ENCODE data around the gene USP17L27.
"Not testable (repeated sequence)": the region's sequence is repeated elsewhere in the genome, so short reads cannot be mapped to it uniquely, and the experiment has no call there.

Gene USP17L27, protein sequence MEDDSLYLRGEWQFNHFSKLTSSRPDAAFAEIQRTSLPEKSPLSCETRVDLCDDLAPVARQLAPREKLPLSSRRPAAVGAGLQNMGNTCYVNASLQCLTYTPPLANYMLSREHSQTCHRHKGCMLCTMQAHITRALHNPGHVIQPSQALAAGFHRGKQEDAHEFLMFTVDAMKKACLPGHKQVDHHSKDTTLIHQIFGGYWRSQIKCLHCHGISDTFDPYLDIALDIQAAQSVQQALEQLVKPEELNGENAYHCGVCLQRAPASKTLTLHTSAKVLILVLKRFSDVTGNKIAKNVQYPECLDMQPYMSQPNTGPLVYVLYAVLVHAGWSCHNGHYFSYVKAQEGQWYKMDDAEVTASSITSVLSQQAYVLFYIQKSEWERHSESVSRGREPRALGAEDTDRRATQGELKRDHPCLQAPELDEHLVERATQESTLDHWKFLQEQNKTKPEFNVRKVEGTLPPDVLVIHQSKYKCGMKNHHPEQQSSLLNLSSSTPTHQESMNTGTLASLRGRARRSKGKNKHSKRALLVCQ

DNA sequence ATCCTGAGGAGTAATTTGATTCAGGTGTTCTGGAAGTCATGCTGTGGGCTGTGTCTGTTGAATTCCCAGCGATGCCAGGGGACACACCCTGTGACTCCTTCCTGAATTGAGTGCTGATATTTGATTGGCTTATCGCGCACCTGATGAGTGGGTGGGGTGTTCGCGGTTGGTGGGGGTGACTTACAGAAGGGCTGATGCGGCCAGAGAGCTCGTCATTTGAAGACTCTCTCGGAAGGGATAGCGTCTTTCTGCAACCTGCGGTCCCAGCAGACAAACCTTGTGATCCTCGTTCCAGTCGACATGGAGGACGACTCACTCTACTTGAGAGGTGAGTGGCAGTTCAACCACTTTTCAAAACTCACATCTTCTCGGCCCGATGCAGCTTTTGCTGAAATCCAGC is at the start of gene USP17L27:
Gene USP17L27, plus strand, starts transcription at position 301 of the 400 bp plus-strand sequence. Its CDS starts 0 bp downstream, at position 301.
- DNase-seq: not testable (repeated sequence)

DNA sequence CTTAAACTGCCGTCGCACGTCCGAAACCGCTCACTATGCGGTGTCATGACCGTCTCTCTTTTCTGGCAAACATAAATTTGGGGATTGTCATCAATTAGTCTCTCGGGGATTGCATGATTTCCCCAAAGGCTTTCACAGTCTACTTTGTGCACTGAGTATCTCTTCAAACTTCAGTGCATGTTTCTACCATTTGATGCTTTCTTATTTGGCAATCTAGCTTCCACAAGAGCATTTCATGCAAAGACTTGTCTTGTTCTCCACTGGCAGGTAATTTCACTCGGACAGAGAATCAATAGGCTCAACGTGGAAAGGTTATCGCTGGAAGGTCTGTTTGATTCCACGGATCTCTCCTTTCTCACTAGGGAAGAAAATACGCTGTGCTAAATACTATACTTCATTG is 19.8 kb upstream of the USP17L27 start:
- DNase-seq: not testable (repeated sequence)

- not testable (repeated sequence) for DNase-seq
These were observed 19.1 kb upstream of the USP17L27 start, which contains the start of gene USP17L24 for GRCh38 chr4:9324865-9325264. Gene USP17L24 (plus strand): TSS chr4:9325165. CDS start chr4:9325165, 0 bp downstream.

DNA sequence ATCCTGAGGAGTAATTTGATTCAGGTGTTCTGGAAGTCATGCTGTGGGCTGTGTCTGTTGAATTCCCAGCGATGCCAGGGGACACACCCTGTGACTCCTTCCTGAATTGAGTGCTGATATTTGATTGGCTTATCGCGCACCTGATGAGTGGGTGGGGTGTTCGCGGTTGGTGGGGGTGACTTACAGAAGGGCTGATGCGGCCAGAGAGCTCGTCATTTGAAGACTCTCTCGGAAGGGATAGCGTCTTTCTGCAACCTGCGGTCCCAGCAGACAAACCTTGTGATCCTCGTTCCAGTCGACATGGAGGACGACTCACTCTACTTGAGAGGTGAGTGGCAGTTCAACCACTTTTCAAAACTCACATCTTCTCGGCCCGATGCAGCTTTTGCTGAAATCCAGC is 14.3 kb upstream of the USP17L27 start, which contains the start of gene USP17L25:
Gene USP17L25, plus strand, starts transcription at position 301 of the 400 bp plus-strand sequence. Its CDS starts 0 bp downstream, at position 301.
- DNase-seq: not testable (repeated sequence)

DNA sequence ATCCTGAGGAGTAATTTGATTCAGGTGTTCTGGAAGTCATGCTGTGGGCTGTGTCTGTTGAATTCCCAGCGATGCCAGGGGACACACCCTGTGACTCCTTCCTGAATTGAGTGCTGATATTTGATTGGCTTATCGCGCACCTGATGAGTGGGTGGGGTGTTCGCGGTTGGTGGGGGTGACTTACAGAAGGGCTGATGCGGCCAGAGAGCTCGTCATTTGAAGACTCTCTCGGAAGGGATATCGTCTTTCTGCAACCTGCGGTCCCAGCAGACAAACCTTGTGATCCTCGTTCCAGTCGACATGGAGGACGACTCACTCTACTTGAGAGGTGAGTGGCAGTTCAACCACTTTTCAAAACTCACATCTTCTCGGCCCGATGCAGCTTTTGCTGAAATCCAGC is 9.6 kb upstream of the USP17L27 start, which contains the start of gene USP17L26:
Gene USP17L26, plus strand, starts transcription at position 301 of the 400 bp plus-strand sequence. Its CDS starts 0 bp downstream, at position 301.
- not testable (repeated sequence) for DNase-seq

DNA sequence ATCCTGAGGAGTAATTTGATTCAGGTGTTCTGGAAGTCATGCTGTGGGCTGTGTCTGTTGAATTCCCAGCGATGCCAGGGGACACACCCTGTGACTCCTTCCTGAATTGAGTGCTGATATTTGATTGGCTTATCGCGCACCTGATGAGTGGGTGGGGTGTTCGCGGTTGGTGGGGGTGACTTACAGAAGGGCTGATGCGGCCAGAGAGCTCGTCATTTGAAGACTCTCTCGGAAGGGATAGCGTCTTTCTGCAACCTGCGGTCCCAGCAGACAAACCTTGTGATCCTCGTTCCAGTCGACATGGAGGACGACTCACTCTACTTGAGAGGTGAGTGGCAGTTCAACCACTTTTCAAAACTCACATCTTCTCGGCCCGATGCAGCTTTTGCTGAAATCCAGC is 4.8 kb upstream of the USP17L27 start, which contains the start of gene USP17L5:
Gene USP17L5, plus strand, starts transcription at position 301 of the 400 bp plus-strand sequence. Its CDS starts 0 bp downstream, at position 301.
- DNase-seq: not testable (repeated sequence)

DNA sequence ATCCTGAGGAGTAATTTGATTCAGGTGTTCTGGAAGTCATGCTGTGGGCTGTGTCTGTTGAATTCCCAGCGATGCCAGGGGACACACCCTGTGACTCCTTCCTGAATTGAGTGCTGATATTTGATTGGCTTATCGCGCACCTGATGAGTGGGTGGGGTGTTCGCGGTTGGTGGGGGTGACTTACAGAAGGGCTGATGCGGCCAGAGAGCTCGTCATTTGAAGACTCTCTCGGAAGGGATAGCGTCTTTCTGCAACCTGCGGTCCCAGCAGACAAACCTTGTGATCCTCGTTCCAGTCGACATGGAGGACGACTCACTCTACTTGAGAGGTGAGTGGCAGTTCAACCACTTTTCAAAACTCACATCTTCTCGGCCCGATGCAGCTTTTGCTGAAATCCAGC is 4.6 kb downstream of the USP17L27 start, which contains the start of gene USP17L28:
Gene USP17L28, plus strand, starts transcription at position 301 of the 400 bp plus-strand sequence. Its CDS starts 0 bp downstream, at position 301.
- not testable (repeated sequence) for DNase-seq

GRCh38 chr4:9350866-9351265 is 6.9 kb downstream of the USP17L27 start:
- DNase-seq: not testable (repeated sequence)

GRCh38 chr4:9353338-9353737 is 9.4 kb downstream of the USP17L27 start, which contains the start of gene USP17L29:
Gene USP17L29 (plus strand): TSS chr4:9353638. CDS start chr4:9353638, 0 bp downstream.
- DNase-seq: not testable (repeated sequence)

DNA sequence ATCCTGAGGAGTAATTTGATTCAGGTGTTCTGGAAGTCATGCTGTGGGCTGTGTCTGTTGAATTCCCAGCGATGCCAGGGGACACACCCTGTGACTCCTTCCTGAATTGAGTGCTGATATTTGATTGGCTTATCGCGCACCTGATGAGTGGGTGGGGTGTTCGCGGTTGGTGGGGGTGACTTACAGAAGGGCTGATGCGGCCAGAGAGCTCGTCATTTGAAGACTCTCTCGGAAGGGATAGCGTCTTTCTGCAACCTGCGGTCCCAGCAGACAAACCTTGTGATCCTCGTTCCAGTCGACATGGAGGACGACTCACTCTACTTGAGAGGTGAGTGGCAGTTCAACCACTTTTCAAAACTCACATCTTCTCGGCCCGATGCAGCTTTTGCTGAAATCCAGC is 18.9 kb downstream of the USP17L27 start, which contains the start of gene USP17L30:
Gene USP17L30, plus strand, starts transcription at position 301 of the 400 bp plus-strand sequence. Its CDS starts 0 bp downstream, at position 301.
- not testable (repeated sequence) for DNase-seq

GRCh38 chr4:9379881-9380280 is 35.9 kb downstream of the USP17L27 start:
- DNase-seq: not testable (repeated sequence)

- peak; percentile 67 to 69 for DNase-seq
These were observed 37.1 kb downstream of the USP17L27 start for GRCh38 chr4:9381012-9381534.

DNA sequence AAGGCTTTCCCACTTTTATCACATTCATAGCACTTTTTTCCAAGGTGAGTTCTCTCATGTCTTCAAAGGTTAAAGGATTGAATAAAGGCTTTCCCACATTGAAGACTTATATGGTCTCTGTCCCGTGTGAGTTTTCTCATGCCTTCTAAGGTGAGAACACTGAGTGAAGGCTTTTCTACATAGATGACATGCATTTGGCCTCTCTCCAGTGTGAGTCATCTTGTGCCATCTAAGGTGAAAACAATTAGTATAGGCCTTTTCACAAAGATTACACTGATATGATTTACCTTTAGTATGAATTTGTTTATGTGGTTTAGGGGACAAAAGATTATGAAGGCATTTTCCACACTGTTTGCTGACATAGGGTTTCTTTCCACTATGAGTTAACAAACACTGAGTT is 40.2 kb downstream of the USP17L27 start:
- DNase-seq: no peak

GRCh38 chr4:9389001-9389400 is 45.1 kb downstream of the USP17L27 start:
- DNase-seq: not testable (repeated sequence)

Data from stimulated activated CD4-positive, alpha-beta T cell treated with anti-CD3 and anti-CD28 coated beads, Interleukin-2, amount 100 ng/mL, for 24 hours (primary cell).